ENCODE measurements around the gene OR2F1.

DNA sequence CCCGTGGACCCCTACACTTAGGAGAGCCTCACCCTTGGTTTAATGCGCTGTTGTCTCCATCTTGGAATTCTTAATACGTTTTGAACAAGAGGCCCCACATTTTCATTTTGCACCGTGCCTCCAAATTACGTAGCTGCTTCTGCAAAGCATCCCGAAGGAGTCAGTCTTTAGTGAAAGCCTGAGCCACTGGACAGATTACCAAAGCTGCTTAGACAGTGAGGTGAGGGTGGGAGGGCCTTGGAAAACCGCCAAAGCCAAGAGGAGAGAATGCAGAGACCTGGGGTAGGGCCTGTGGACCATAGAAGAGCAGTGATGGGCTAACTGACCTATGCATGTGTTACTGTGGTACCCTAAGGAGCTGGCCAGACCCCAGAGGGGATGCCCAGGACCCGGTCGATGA, 48.5 kb upstream of the OR2F1 start:
- TF ChIP-seq CTCF (IDR thresholded peaks at IDR 0.05) (no peak), ZFX (IDR thresholded peaks at IDR 0.05; ENCODE audit: borderline replicate concordance) (no peak)
